Loucy (cell line): ENCODE measurements around the gene NAV2.

Experiments used
- H2AFZ ChIP-seq: fragments of 200-600 bp; sonication (generic); 2 replicates; pipeline ENCODE4 v1.6.0; 2016; ENCODE audit warnings: antibody characterized with exemption, mild to moderate bottlenecking, low read length, moderate library complexity
- H3F3A ChIP-seq: fragments of 200-600 bp; 2 replicates; pipeline ENCODE4 v1.6.0; 2016; ENCODE audit warnings: antibody characterized with exemption, low read depth, mild to moderate bottlenecking
- H3K27me3 ChIP-seq: fragments of 200-600 bp; sonication (generic); 2 replicates; pipeline ENCODE4 v1.6.1; 2014; ENCODE audit warnings: low read length, mild to moderate bottlenecking; ENCODE audit not compliant: insufficient read depth, poor library complexity, severe bottlenecking
- H3K36me3 ChIP-seq: fragments of 200-600 bp; sonication (generic); 2 replicates; pipeline ENCODE4 v1.6.1; 2016; ENCODE audit warnings: low read length; ENCODE audit not compliant: insufficient read depth
- H3K4me1 ChIP-seq: fragments of 200-600 bp; sonication (generic); 2 replicates; pipeline ENCODE4 v1.5.1; 2014; ENCODE audit warnings: low read length, mild to moderate bottlenecking; ENCODE audit not compliant: insufficient read depth, poor library complexity, severe bottlenecking
- H3K4me2 ChIP-seq: fragments of 200-600 bp; sonication (generic); 2 replicates; pipeline ENCODE4 v1.6.0; 2014; ENCODE audit warnings: antibody characterized with exemption, low read length, low read depth, mild to moderate bottlenecking; ENCODE audit not compliant: poor library complexity, severe bottlenecking
- H3K4me3 ChIP-seq: fragments of 200-600 bp; sonication (generic); 2 replicates; pipeline ENCODE4 v1.5.1; 2014; ENCODE audit warnings: low read length, mild to moderate bottlenecking, mixed read lengths; ENCODE audit not compliant: poor library complexity, severe bottlenecking
- H3K79me2 ChIP-seq: fragments of 200-600 bp; sonication (generic); 2 replicates; pipeline ENCODE4 v1.6.1; 2014; ENCODE audit warnings: low read length; ENCODE audit not compliant: insufficient read depth
- H3K9ac ChIP-seq: fragments of 200-600 bp; sonication (generic); 2 replicates; pipeline ENCODE4 v1.6.0; 2014; ENCODE audit warnings: mild to moderate bottlenecking, low read depth, low read length, moderate library complexity; ENCODE audit not compliant: poor library complexity, severe bottlenecking
- H3K9me2 ChIP-seq: fragments of 200-600 bp; sonication (generic); replicated peaks from 2 replicates; pipeline ENCODE4 v1.6.1; 2016; ENCODE audit warnings: low read depth, low read length, mixed read lengths
- H3K9me3 ChIP-seq: fragments of 200-600 bp; sonication (generic); 2 replicates; pipeline ENCODE4 v1.6.1; 2014; ENCODE audit warnings: mild to moderate bottlenecking, antibody characterized with exemption, low read length, low read depth; ENCODE audit not compliant: insufficient read depth
- H4K20me1 ChIP-seq: fragments of 200-600 bp; sonication (generic); 2 replicates; pipeline ENCODE4 v1.6.0; 2014; ENCODE audit warnings: antibody characterized with exemption, low read length, mild to moderate bottlenecking; ENCODE audit not compliant: insufficient read depth, poor library complexity, severe bottlenecking
- CTCF ChIP-seq: fragments of 200-600 bp; sonication (generic); conservative IDR thresholded peaks from 2 replicates; pipeline ENCODE4 v1.5.1; 2014; ENCODE audit warnings: mild to moderate bottlenecking, antibody characterized with exemption, low read length
- EZH2phosphoT487 ChIP-seq: fragments of 200-600 bp; IDR thresholded peaks from 2 replicates; pipeline ENCODE4 v1.6.1; 2018; ENCODE audit warnings: antibody characterized with exemption, mild to moderate bottlenecking, moderate library complexity, borderline replicate concordance

Gene NAV2

GRCh38 chr11:19670030-19670791 is 42.4 kb upstream of the NAV2 start:
- Histone ChIP-seq H3K4me2 (peak overlapping the region; percentile 8), H3K4me1 (peaks cover 43% of the 10 kb centered on the region), H3K9ac (no peak overlapping the region), H3K4me3 (no peak overlapping the region), H3F3A (peaks cover 2% of the 10 kb centered on the region; the same call in 1 of the 2 replicates), H3K9me3 (no peaks in the 10 kb centered on the region), H4K20me1 (no peaks in the 10 kb centered on the region), H3K79me2 (no peaks in the 10 kb centered on the region), H3K9me2 (no peaks in the 10 kb centered on the region), H3K36me3 (no peaks in the 10 kb centered on the region), H2AFZ (no peak overlapping the region), H3K27me3 (peaks cover 6% of the 10 kb centered on the region)
- no peak for TF ChIP-seq CTCF
- TF ChIP-seq EZH2phosphoT487: no peak

- Histone ChIP-seq H3K79me2 (no peaks in the 10 kb centered on the region), H3K9me3 (no peaks in the 10 kb centered on the region), H3K27me3 (peaks cover 6% of the 10 kb centered on the region), H3K9ac (no peak overlapping the region), H3K4me2 (no peak overlapping the region), H3K9me2 (no peaks in the 10 kb centered on the region), H4K20me1 (no peaks in the 10 kb centered on the region), H3F3A (peaks cover 3% of the 10 kb centered on the region; the same call in 1 of the 2 replicates), H3K36me3 (no peaks in the 10 kb centered on the region), H3K4me3 (no peak overlapping the region), H3K4me1 (peaks cover 60% of the 10 kb centered on the region), H2AFZ (no peak overlapping the region)
- TF ChIP-seq EZH2phosphoT487 (no peak), CTCF (no peak)
Measured at GRCh38 chr11:19672586-19673206, 39.9 kb upstream of the NAV2 start.

GRCh38 chr11:19673924-19674729 is 38.5 kb upstream of the NAV2 start:
- H3K27me3 ChIP-seq: peaks cover 6% of the 10 kb centered on the region
- no peak overlapping the region for H2AFZ ChIP-seq
- peak overlapping the region; percentile 56 for H3K4me2 ChIP-seq
- H3K79me2 ChIP-seq: no peaks in the 10 kb centered on the region
- H3K9me3 ChIP-seq: no peaks in the 10 kb centered on the region
- H3K4me3 ChIP-seq: no peak overlapping the region
- no peaks in the 10 kb centered on the region for H3K9me2 ChIP-seq
- H4K20me1 ChIP-seq: no peaks in the 10 kb centered on the region
- H3K9ac ChIP-seq: no peak overlapping the region
- H3K36me3 ChIP-seq: no peaks in the 10 kb centered on the region
- H3K4me1 ChIP-seq: peaks cover 60% of the 10 kb centered on the region
- H3F3A ChIP-seq: peaks cover 3% of the 10 kb centered on the region; the same call in 1 of the 2 replicates
- TF ChIP-seq EZH2phosphoT487 (no peak), CTCF (no peak)
